Measurements from ENCODE around the gene EGFLAM.

DNA sequence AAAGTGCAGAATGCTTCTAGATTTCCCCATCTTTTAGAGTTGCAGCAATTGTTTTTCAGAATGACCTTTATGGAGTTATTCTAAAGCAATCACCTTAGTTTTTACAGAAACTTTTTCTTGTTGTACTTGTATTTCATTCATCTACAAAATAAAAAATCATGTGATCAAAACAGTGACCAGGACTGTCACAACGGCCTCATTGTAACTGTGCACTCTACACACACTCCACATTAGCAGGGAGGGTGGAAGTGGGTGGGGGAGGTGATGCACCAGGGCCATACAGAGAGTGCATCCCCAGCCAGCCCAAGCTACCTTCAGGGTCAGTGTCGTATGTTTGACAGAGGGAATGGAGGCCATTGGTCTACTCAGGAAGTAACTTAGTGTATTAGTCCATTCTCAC lies 26.9 kb downstream of the EGFLAM start:
- TF ChIP-seq POLR2A (IDR thresholded peaks at IDR 0.05), result no peak
- TF ChIP-seq CTCF (IDR thresholded peaks at IDR 0.05), result no peak
- no peak for TF ChIP-seq POLR2AphosphoS5 (IDR thresholded peaks at IDR 0.05)
